Measurements from ENCODE around the gene SPRR4. TPM values are rescaled to one million over a fixed set of nuclear protein-coding genes. Genes with fewer than 3 reads are reported as not detected.

SPRR4 gene
- total and polyA plus RNA-seq, 8 donors = not detected

DNA sequence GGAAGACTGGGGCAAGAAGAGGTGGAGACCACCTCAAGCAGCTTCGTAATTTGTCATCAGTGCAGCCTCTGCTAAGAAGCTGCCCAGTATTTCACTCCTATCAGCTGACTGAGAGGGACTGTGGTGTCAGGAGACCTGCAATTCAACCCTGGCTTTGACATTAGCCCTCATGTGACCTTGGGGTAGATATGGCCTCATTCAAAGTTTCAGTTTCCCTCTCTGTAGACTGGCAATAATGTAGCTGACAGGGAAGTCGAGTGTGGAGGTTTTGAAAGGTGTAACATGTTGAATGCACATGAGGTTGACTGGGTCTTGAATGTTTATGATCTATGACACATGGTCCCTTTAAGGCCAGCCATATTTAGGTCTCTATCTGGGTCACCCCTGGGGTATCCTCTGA, 2.2 kb upstream of the SPRR4 start:
- DNase-seq = peak in 1 of 2 donors; percentile 46
- intact Hi-C loops (cut with DNase I; ENCODE audit: low total_unique reads) = no loop called here
- 49 to 63% (median 55%) methylated on average over 2 of the region's 2 CpGs for WGBS, 5 donors

DNA sequence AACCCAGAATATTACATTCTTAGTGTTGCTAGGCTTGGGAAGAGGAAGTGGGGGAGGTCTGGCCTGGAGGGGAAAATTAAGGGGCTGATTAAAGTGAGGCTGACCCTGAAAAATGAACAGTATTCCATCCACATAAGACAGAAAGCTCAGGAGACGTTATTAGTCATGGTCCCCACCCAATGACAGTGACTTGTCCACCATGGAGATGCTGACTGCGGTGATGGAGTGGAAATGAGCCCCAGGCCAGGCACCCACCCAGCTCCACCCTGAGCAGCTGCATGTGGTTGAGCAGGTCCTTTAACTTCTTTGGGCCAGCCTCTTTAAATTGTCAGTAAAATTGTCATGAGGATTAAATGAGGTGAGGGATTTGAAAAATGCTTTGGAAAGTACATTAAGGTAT, 1.4 kb upstream of the SPRR4 start:
- intact Hi-C loops (cut with DNase I; ENCODE audit: low total_unique reads) = no loop called here
- no peaks in the 10 kb centered on the region for H3K9me3 ChIP-seq
- TF ChIP-seq POLR2AphosphoS5 (IDR thresholded peaks at IDR 0.05) (no peak), EP300 (IDR thresholded peaks at IDR 0.05) (no peak)
- no peak overlapping the region for H3K4me3 ChIP-seq
- peaks cover 0 to 3% (median 0%) of the 10 kb centered on the region in 3 donors for H3K27me3 ChIP-seq
- H3K27ac ChIP-seq = no peak overlapping the region
- WGBS, 5 donors = 62 to 88% (median 80%) methylated on average over 2 of the region's 2 CpGs
- no peaks in the 10 kb centered on the region for H3K4me1 ChIP-seq
- DNase-seq = no peak
- H3K36me3 ChIP-seq = no peaks in the 10 kb centered on the region

More for the DNA sequence above, 2.2 kb upstream of the SPRR4 start:
- H3K4me1 ChIP-seq = no peaks in the 10 kb centered on the region
- no peaks in the 10 kb centered on the region for H3K9me3 ChIP-seq
- H3K27ac ChIP-seq = no peak overlapping the region
- no peak overlapping the region for H3K4me3 ChIP-seq
- TF ChIP-seq, protein P1, sequence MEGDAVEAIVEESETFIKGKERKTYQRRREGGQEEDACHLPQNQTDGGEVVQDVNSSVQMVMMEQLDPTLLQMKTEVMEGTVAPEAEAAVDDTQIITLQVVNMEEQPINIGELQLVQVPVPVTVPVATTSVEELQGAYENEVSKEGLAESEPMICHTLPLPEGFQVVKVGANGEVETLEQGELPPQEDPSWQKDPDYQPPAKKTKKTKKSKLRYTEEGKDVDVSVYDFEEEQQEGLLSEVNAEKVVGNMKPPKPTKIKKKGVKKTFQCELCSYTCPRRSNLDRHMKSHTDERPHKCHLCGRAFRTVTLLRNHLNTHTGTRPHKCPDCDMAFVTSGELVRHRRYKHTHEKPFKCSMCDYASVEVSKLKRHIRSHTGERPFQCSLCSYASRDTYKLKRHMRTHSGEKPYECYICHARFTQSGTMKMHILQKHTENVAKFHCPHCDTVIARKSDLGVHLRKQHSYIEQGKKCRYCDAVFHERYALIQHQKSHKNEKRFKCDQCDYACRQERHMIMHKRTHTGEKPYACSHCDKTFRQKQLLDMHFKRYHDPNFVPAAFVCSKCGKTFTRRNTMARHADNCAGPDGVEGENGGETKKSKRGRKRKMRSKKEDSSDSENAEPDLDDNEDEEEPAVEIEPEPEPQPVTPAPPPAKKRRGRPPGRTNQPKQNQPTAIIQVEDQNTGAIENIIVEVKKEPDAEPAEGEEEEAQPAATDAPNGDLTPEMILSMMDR (IDR thresholded peaks at IDR 0.05) = no peak
- TF ChIP-seq POLR2AphosphoS5 (IDR thresholded peaks at IDR 0.05) (no peak), EP300 (IDR thresholded peaks at IDR 0.05) (no peak), POLR2A (IDR thresholded peaks at IDR 0.05) (no peak)
- peaks cover 0 to 3% (median 0%) of the 10 kb centered on the region in 3 donors for H3K27me3 ChIP-seq
- H3K36me3 ChIP-seq = no peaks in the 10 kb centered on the region

DNA sequence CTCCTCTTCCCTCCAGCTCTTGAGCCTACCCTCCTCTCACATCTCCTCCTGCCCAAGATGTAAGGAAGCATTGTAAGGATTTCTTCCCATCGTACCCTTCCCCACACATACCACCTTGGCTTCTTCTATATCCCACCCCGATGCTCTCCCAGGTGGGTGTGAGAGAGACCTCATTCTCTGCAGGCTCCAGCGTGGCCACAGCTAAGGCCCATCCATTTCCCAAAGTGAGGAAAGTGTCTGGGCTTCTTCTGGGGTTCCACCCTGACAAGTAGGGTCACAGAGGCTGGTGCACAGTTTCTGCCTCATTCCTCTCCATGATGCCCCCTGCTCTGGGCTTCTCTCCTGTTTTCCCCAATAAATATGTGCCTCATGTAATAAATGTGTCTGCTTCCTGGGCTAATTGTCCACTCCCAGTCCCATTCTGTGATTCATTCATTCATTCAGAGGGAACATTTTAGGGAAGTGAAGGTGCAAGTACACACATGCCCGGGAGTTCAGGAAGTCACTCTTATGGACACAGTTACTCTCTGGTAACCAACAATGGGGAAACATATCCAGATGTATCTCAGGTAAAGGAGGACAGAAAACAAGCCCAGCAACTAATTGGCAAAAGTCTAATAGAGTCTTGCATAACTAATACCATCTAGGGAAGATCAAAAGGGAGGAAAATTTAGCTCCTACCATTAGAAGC, 1.9 kb downstream of the SPRR4 start:
- Histone ChIP-seq H3K4me3 (no peak overlapping the region), H3K36me3 (no peaks in the 10 kb centered on the region), H3K27ac (no peak overlapping the region), H3K4me1 (no peaks in the 10 kb centered on the region), H3K27me3 (peaks cover 0 to 3% (median 0%) of the 10 kb centered on the region in 3 donors), H3K9me3 (no peaks in the 10 kb centered on the region)
- WGBS, 5 donors = 76 to 80% (median 79%) methylated on average over 4 of the region's 4 CpGs
- intact Hi-C loops (cut with DNase I; ENCODE audit: low total_unique reads) = no loop called here
- no peak for TF ChIP-seq POLR2A (IDR thresholded peaks at IDR 0.05)
- no peak for DNase-seq

DNA sequence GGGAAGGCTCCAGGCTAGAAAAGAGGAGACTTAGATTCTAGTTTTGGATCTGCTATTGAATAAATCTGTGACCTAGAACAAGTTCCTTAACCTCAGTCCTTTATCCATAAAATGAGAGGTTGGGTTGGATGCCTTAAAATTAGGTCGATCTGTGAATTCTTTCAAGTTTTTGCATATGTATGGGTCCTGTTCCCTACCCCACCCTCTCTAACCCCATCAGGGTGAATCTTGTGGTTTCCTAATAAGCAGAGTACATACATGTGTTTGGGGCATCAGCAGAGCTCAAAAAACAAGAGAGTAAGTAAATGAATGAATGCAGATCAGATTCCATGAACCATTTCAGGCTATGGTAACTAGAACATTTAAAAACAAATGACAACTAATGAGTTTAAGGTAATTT, 6.2 kb downstream of the SPRR4 start:
- TF ChIP-seq, protein P1 (IDR thresholded peaks at IDR 0.05) = no peak
- TF ChIP-seq POLR2A (IDR thresholded peaks at IDR 0.05) = no peak
- TF ChIP-seq EP300 (IDR thresholded peaks at IDR 0.05) = no peak
- no peak for TF ChIP-seq POLR2AphosphoS5 (IDR thresholded peaks at IDR 0.05)

DNA sequence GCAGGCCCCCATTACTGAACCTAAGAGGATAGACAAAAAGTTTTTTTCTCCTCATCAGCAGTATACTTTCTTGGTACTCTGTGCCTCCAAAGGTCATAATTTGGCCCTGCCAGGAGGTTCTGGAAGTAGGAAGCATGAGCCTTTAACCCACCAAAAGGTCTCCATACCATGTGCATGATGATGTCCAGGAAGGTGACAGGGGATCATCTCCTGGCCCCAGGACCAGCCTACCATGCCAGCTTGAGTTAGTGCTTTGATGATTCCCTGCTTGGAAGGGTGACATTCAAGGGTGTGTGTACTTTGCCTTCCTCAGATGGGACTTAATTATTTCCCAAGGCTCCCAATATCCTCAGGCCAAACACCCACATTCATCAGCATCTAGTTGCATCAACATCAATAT, 7.2 kb downstream of the SPRR4 start:
- Histone ChIP-seq H3K36me3 (no peaks in the 10 kb centered on the region), H3K4me1 (no peaks in the 10 kb centered on the region), H3K27me3 (peaks cover 0 to 3% (median 0%) of the 10 kb centered on the region in 3 donors), H3K4me3 (no peak overlapping the region), H3K27ac (no peak overlapping the region), H3K9me3 (no peaks in the 10 kb centered on the region)
- no peak for DNase-seq
- intact Hi-C loops (cut with DNase I; ENCODE audit: low total_unique reads) = no loop called here
- TF ChIP-seq, protein P1 (IDR thresholded peaks at IDR 0.05) = no peak
- TF ChIP-seq POLR2A (IDR thresholded peaks at IDR 0.05) = no peak

More for the DNA sequence above, 6.2 kb downstream of the SPRR4 start:
- H3K27ac ChIP-seq = no peak overlapping the region
- H3K9me3 ChIP-seq = no peaks in the 10 kb centered on the region
- intact Hi-C loops (cut with DNase I; ENCODE audit: low total_unique reads) = no loop called here
- H3K36me3 ChIP-seq = no peaks in the 10 kb centered on the region
- no peaks in the 10 kb centered on the region for H3K4me1 ChIP-seq
- DNase-seq = no peak
- WGBS, 5 donors = 73 to 87% (median 83%) methylated on average over 1 of the region's 1 CpG
- H3K27me3 ChIP-seq = peaks cover 0 to 3% (median 0%) of the 10 kb centered on the region in 3 donors
- H3K4me3 ChIP-seq = no peak overlapping the region

All from stomach (tissue), 9 donors.